ENCODE results near the gene SRA1. TPM values are rescaled to one million over a fixed set of nuclear protein-coding genes. Genes with fewer than 3 reads are reported as not detected.

Gene SRA1
- total and polyA plus RNA-seq, 2 of the 8 experiments (the other 6 are each of a cell fraction or from before 2014, with no cell fraction given), result 27.4 to 39.4 TPM

- H2BK15ac ChIP-seq (ENCODE audit: low read length), result no peak overlapping the region
- H4K8ac ChIP-seq (ENCODE audit: extremely low read depth, insufficient read depth, low read length), result no peak overlapping the region
- H3K36me3 ChIP-seq (ENCODE audit: control insufficient read depth in 2 of 4, insufficient read depth in 4 of 4, low read length in 3 of 4), result no peaks in the 10 kb centered on the region
- no peaks in the 10 kb centered on the region for H3K79me1 ChIP-seq (ENCODE audit: low read depth, low read length)
- H3K4me3 ChIP-seq (ENCODE audit: extremely low read depth in 1 of 4, insufficient read depth in 2 of 4, low read depth in 3 of 4, low read length in 4 of 4), result no peak overlapping the region
- no peak overlapping the region for H3K23ac ChIP-seq (ENCODE audit: insufficient read length)
- ChIA-PET POLR2A (ENCODE audit: partially characterized antibody) (no interaction called here), CTCF (ENCODE audit: partially characterized antibody) (interaction anchor here (0.6 to 1.6 kb wide), 3 partner anchors 22 to 38 kb away, joined by 3 to 5 read pairs (median 3); no protein-coding TSS in a partner anchor)
- H3K27ac ChIP-seq (ENCODE audit: low read depth, low read length), result no peak overlapping the region
- no peak overlapping the region for H3K56ac ChIP-seq (replicated peaks; ENCODE audit: insufficient read length, low read depth, low read length)
- H4K5ac ChIP-seq (ENCODE audit: insufficient read length, low read depth, low read length), result no peak overlapping the region
- FAIRE-seq, result no peak
- H4K20me1 ChIP-seq (replicated peaks in 1 of 2; ENCODE audit: control insufficient read depth in 1 of 2, insufficient read depth in 2 of 2, low read length in 2 of 2), result no peaks in the 10 kb centered on the region
- no peak overlapping the region for H2BK120ac ChIP-seq (replicated peaks; ENCODE audit: low read depth, low read length)
- no peak overlapping the region for H4K91ac ChIP-seq (replicated peaks; ENCODE audit: insufficient read length, low read length)
- no peak overlapping the region for H3K14ac ChIP-seq (ENCODE audit: insufficient read length)
- no peak overlapping the region for H3K18ac ChIP-seq (ENCODE audit: extremely low read depth, low read length)
- 83% methylated on average over 1 of the region's 1 CpG; no CpG with 5 or more reads in 1 of the 2 experiments for WGBS, 2 experiments (ENCODE audit: extremely low coverage in 1 of 2, insufficient coverage in 1 of 2, insufficient read length in 1 of 2, insufficient replicate concordance in 2 of 2, low coverage in 1 of 2, low lambda C conversion rate in 2 of 2, missing lambda C conversion rate in 1 of 2)
- TF ChIP-seq RNF2 (IDR thresholded peaks at IDR 0.05; ENCODE audit: borderline replicate concordance, low read depth, low read length, missing control alignments, poor library complexity, severe bottlenecking) (no peak), TAF7 (optimal IDR thresholded peaks at IDR 0.05; ENCODE audit: borderline replicate concordance, low read depth, low read length) (no peak), SIX5 (IDR thresholded peaks at IDR 0.05; ENCODE audit: low read depth, low read length) (no peak), ATF3 (IDR thresholded peaks at IDR 0.05; ENCODE audit: insufficient read depth, low read depth, low read length) (no peak), BACH1 (IDR thresholded peaks at IDR 0.05; ENCODE audit: low read length) (no peak), SP1 (IDR thresholded peaks at IDR 0.05; ENCODE audit: low read depth, low read length) (no peak), EGR1 (IDR thresholded peaks at IDR 0.05; ENCODE audit: borderline replicate concordance, low read depth, low read length) (no peak), SP4 (IDR thresholded peaks at IDR 0.05; ENCODE audit: low read length) (no peak), SAP30 (IDR thresholded peaks at IDR 0.05; ENCODE audit: insufficient read depth, insufficient replicate concordance, low read length) (no peak), SUZ12 (IDR thresholded peaks at IDR 0.05; ENCODE audit: low read length) (no peak)
- no peaks in the 10 kb centered on the region for H3K23me2 ChIP-seq (ENCODE audit: low read depth, low read length)
- H3K4me2 ChIP-seq (ENCODE audit: insufficient read depth in 1 of 2, low read depth in 2 of 2, low read length in 2 of 2), result no peak overlapping the region
- no peak overlapping the region for H2AK5ac ChIP-seq (ENCODE audit: low read depth, low read length)
- H3K4ac ChIP-seq (replicated peaks; ENCODE audit: insufficient read length, low read depth, low read length), result no peak overlapping the region
- H3K27me3 ChIP-seq (replicated peaks in 1 of 4; ENCODE audit: control insufficient read depth in 3 of 4, extremely low read depth in 1 of 4, insufficient read depth in 3 of 4, low read length in 3 of 4), result no peaks in the 10 kb centered on the region
- H3K9me3 ChIP-seq (ENCODE audit: insufficient read depth in 2 of 2, low read depth in 1 of 2, low read length in 1 of 2), result no peaks in the 10 kb centered on the region
- no peak overlapping the region for H3K9ac ChIP-seq (replicated peaks in 1 of 4; ENCODE audit: extremely low read depth in 1 of 4, low read depth in 3 of 4, low read length in 3 of 4)
- H2BK20ac ChIP-seq (ENCODE audit: low read length), result no peak overlapping the region
- no peak for DNase-seq (ENCODE audit: low read depth in 1 of 2, low spot score in 2 of 2)
- no peak overlapping the region for H2BK5ac ChIP-seq (ENCODE audit: low read depth, low read length)
- no peaks in the 10 kb centered on the region for H3K79me2 ChIP-seq (ENCODE audit: control insufficient read depth in 1 of 2, insufficient read depth in 2 of 2, low read length in 2 of 2)
- H2BK12ac ChIP-seq (ENCODE audit: low read depth, low read length), result no peak overlapping the region
- H3K4me1 ChIP-seq (replicated peaks in 1 of 4; ENCODE audit: control insufficient read depth in 3 of 4, insufficient read depth in 4 of 4, low read length in 3 of 4), result no peaks in the 10 kb centered on the region
- no peak overlapping the region for H2AFZ ChIP-seq (ENCODE audit: low read length)
Observed at GRCh38 chr5:140596321-140596741, 39.1 kb upstream of the SRA1 start.

All from H1 (cell line).